GM12873 (cell line): Measurements from ENCODE around the gene ZSWIM4.

Source experiments
- CTCF ChIP-seq: IDR thresholded peaks from 2 replicates; pipeline ENCODE4 v1.5.1; 2012; ENCODE audit warnings: low read depth, mild to moderate bottlenecking, moderate library complexity, low read length, control low read depth; ENCODE audit not compliant: insufficient read depth; ENCODE audit errors: missing control alignments

ZSWIM4 gene

GRCh38 chr19:13848340-13848677 is 53.1 kb downstream of the ZSWIM4 start:
- no peak for TF ChIP-seq CTCF

GRCh38 chr19:13848798-13849676 is 53.8 kb downstream of the ZSWIM4 start:
- no peak for TF ChIP-seq CTCF

- TF ChIP-seq CTCF = no peak
Measured at GRCh38 chr19:13849991-13850909, 55.0 kb downstream of the ZSWIM4 start.

GRCh38 chr19:13850910-13851733 is 55.9 kb downstream of the ZSWIM4 start:
- no peak for TF ChIP-seq CTCF

GRCh38 chr19:13856497-13856896 is 61.3 kb downstream of the ZSWIM4 start:
- TF ChIP-seq CTCF = no peak

- no peak for TF ChIP-seq CTCF
Measured at GRCh38 chr19:13859361-13859880, 64.2 kb downstream of the ZSWIM4 start.
